HG02970 (cell line): Measurements from ENCODE around the gene TRPM3.

Source experiments
- ATAC-seq: cut with Tn5 transposase; IDR thresholded peaks from one replicate; pipeline ENCODE4 v1.9.1; 2021; ENCODE audit warnings: mild to moderate bottlenecking, moderate library complexity, moderate number of reproducible peaks; ENCODE audit not compliant: unreplicated experiment, low FRiP score

Gene TRPM3

GRCh38 chr9:71105192-71105591 is 16.2 kb downstream of the TRPM3 start:
- no peak for ATAC-seq

DNA sequence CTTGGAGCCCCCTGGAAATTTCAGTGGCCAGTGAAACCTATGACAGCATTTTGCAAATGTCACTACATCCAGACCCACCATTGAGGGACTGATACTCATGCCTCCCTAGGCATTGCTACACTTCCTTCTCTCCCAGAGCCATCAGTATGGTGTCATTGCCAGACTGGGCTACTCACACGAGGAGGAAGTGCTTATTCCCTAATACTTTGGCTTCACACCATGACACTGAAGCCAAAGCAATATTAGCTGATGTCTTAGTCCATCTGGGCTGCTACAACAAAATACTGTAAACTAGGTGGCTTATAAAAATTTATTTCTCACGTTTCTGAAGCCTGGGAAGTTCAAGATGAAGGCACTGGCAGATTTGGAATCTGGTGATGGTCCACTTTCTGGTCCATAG is 22.6 kb downstream of the TRPM3 start:
- no peak for ATAC-seq

DNA sequence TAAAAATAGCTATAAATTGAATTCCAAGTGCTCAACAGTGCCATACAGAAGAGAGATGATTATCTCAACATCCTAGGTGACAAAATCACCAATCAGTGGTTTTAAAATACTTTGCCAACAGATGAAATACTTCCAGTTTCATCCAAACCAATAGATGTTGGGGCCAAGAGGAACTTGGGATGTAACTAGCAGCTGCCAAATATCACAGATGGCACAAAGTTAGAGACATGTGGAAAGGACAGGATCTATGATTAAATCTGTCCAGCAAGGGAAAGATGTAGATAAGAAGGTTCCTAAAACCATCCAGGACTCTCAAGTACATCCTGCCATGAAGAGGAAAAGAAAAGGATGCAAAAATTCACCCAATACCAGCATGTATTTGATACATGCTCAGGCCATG is 23.8 kb downstream of the TRPM3 start:
- ATAC-seq: no peak

DNA sequence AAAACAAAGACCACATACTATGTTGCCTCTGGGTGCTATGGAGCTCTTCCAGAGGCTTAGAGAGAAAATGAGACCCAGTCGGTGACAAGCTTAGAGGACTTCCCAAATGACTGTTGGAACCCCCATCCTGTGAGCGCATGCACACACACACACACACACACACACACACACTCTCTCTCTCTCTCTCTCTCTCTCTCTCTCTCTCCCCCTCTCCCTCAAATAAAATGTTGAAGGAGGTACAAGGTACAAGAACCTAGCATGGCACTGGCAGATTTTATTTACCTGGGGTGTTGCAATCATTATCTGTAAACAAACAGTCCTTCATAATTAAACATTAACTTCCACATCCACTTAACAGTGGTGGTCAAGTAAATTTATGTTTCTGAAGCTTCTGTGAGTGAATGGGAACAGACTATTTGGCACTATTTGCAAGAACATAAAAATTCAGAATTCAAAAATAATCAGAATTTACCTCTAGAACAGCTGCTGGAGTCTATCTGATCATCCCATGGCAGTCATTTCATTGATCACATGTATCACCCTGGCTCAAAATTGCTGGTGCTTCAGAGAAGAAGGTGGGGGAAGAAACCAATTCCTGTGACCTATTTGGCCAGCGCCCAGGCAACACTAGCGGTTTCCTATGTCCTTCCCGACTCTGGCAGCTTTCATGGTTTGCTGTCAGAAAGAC is 24.9 kb downstream of the TRPM3 start:
- no peak for ATAC-seq

DNA sequence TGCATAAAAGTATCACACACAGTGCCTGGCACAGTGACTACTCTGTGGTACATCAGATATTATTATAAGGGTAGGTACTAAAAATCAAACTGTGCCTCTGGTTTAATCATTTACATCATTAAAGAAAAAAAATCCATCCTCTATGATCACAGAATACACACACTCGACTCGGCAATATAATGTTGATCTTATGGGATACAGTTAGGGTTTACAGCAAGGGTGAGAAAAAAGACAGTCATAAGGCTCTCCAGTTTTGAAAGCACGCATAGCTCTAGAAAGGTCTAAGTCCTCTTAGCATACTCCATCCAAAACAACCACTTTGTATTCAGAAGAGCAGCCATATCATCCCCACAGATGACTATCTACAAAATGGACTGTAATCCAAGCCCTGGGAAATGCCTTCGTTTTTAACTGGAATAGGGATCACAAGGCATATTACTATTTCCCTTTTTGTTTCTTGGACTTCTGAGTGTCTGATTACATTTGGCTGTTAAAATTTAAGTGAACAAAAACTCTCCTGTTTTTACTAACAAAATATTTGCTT is 26.6 kb downstream of the TRPM3 start:
- no peak for ATAC-seq

- no peak for ATAC-seq
Measured at GRCh38 chr9:71090896-71091295, 30.5 kb downstream of the TRPM3 start.

DNA sequence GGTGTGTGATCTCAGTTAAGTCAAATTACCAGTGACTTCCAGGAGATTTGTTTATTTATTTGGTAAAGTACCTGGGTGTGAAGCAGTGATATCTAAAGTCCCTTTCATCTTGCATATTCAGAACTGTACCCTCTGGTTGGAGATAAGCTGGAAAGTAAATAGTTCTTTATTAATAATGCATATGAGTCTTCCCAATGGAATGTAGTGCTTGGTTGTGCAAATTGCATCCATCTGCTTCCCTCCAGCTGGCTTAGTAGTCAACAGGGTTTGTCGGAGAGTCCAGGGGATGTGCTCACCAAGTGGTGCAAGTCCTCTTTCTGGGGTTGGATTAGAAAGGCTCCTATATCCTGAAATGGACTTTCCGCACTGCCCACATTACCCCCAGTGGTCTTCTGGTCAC is 42.0 kb downstream of the TRPM3 start:
- no peak for ATAC-seq

- no peak for ATAC-seq
Measured at GRCh38 chr9:71076096-71076495, 45.3 kb downstream of the TRPM3 start.

DNA sequence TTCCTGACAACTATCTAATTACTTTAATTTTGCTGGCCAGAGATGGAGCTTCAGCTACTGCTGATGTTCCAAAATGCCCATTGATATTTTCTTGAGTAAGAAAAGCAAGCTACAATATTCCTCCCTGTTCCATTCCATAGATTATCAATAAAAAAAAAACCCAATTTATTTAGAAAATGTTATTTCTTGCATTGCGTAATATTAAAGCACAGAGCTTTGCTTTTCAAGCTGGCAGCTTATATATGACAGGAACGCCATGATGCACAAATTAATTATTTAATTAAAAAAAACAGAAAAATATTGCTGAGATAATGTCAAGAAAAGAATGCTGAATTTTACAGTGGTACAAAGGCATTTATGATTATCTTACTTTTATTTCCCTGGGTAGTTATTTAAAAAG is 47.9 kb downstream of the TRPM3 start:
- ATAC-seq: no peak

DNA sequence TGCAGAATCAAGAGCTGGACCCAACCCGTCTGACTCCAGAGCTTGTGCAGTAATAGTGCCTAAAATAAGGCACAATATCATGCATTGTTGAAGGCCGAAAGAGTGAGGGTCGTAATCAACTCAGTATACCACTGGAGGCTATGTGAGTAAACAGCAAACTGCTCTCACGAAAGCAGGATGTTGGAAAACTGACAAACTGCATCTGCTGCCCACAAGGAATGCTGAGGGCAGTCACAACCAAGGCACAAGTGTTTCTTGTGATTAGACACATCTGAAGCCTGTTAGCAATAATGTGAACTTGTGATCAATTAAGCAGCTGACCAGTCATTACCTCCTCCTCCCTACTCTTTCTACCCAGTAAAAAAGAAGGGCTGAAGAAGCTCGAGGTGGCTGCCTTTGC is 48.8 kb downstream of the TRPM3 start:
- ATAC-seq: no peak

GRCh38 chr9:71071633-71072032 is 49.8 kb downstream of the TRPM3 start:
- ATAC-seq: no peak

- no peak for ATAC-seq
Measured at GRCh38 chr9:71058660-71059059, 62.8 kb downstream of the TRPM3 start.

DNA sequence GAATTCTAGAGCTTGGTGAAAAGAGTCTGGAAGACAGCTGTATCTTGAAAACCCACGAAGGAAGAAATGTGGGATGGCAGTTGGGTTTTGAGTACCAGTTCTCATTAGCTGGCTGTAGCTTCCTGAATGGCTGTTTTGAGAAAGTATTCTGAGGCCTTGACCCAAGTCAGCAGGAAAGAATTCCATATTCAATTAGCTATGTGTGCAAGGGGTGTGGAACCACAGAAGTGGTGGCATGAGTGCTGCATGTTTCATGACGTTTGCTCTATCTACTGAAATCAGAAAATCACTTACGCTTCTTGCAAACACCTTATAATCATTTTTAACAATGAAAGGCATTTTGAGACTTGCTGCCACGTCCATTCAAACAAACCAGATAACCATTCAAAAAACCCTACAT is 69.1 kb downstream of the TRPM3 start:
- ATAC-seq: no peak

DNA sequence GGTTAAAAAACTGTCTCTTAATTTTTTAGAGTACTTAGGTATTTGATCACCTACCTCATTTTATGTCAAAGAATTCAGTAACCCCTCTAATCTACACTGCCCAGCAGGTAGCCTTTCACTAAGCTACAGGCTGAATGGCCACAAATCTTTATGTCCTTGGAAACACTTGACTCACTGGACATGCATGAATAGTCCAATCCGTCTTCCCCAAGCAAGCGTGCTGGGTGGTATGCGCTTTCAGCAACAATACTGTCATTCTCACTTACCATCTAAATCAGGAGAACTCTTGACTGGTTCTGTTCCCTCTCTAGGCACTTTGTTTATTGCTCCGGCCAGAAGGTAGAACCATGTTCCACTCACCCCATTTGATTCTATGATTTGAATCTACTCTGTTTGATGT is 73.1 kb downstream of the TRPM3 start:
- no peak for ATAC-seq

DNA sequence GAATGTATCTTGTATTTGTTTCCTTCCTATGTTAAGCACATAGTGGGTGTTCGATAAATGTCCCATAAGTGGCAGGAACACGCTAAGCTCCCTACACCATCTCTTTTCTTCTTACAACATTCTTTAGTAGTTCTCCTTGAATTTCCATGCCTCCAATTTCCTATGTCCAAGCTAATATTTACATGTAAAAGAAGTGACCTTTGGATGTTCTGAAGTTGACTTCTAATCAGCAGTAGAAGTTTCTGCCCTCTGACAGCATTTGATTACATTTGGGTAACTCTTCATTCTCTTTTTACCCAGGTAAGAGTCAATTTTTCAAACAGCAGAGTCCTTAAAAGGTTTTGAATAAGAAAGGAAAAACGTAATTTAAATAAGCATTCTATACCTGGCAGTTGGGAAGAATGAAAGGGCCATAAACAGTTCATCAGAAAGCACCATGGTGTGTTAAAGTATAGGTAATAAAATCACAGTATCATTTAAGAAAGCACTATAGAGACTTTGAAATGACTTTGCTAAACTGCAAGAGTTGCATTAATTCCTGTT is 78.9 kb downstream of the TRPM3 start:
- ATAC-seq: no peak

DNA sequence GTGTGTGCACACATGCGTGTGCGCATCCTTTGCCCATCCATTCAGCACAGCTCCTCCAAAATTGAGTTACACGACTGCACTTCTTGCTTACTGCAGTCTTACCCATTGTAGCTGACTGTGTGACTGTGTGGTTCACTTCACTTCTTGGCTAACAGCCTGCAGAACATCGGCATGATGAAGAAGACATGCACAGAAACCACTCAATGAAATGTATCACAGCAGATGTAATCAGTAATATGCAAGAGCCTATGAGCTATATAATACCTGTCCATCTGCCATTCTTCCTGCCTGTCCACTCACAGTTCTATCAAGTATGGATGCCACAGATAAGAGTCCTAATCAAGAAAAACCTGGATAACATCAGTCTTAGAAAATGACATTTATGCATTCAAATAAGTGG is 83.9 kb downstream of the TRPM3 start:
- no peak for ATAC-seq

- ATAC-seq: no peak
Measured at GRCh38 chr9:71036501-71036900, 84.9 kb downstream of the TRPM3 start.

DNA sequence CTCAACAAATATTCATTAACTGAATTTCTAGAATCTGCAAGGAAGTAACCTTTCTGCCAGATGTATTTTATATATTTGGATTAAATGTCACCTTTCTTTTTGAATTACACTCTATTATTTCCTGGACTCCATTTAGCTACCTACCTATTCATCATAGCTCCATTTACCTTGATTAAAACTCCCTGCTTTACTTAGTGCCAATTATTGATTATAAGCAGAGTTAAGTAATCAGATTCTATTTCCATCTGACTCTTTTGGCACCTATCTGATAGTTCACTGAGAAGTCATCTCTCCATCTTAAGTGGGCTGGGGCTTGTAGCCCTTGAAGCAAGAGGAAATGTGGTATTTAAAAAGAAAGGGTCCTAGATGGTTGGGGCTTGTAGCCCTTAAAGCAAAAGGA is 88.6 kb downstream of the TRPM3 start:
- ATAC-seq: no peak

- ATAC-seq: no peak
Measured at GRCh38 chr9:71025728-71026127, 95.7 kb downstream of the TRPM3 start.

GRCh38 chr9:71025201-71025600 is 96.2 kb downstream of the TRPM3 start:
- no peak for ATAC-seq

DNA sequence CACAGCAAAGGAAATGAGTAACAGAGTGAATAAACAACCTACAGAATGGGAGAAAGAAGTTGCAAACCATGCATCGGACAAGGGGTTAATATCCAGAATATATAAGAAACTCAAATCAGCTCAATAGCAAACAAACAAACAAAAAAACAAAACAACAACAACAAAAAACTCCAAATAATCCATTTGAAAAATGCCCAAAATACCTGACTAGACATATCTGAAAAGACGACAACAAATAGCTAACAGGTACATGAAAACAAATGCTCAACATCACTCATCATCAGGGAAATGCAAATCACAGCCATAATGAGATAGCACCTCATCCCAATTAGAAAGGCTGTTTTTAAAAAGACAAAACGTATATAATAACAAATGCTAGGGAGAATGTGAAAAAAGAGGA is 111.2 kb downstream of the TRPM3 start:
- ATAC-seq: no peak

- no peak for ATAC-seq
Measured at GRCh38 chr9:71005456-71005855, 116.0 kb downstream of the TRPM3 start.
